Activated CD8-positive, alpha-beta memory T cell treated with anti-CD3 and anti-CD28 coated beads for 4 hours (primary cell): ENCODE results near the gene FAHD2B.
"Not testable (repeated sequence)": the region's sequence is repeated elsewhere in the genome, so short reads cannot be mapped to it uniquely, and the experiment has no call there.

Experiments
- DNase-seq, 2 donors: peaks; one replicate each; pipeline ENCODE4 v3.0.0-alpha.2; 2020; ENCODE audit warnings: low read depth in 2 of 2

Gene FAHD2B

DNA sequence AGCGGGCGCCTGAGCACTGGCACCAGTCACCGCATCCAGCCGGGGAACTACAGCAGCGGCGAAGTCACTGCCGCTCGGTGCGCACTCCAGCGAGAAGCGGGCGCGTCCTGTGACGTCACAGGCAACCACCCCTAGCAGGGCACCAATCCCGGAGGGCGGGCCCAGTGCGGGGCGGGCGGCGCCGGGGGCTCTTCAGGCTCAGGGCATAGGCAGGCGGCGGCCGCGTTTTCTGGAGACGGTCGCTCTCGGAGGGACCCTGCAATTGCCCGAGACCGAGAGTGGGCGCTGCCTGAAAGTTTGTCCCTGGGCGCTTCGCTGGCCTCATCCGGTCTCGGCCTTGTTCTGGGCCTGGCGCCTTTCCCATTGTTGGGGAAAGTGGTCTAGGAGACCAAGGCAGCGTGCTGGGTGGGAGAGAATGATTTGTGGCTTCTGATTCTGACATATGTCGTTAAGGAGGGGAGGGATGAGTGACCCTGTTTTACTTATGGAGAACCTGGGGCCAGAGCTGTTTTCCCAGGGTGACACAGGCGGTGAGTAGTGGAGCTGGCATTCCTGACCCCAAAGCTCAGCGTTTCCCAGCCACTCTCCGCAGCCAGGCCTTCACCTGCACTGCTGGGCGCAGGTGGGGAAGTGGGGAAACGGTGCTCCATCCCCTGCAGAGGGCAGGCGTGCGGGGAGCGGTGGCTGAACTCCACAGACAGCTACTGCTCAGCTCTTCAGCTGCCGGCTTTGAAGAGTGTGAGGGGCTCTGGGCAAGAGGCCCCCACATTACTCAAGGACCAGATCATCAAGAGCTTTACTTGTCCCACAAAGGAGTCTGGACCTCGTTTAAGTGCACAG, at the start of gene FAHD2B:
FAHD2B (minus strand) TSS at position 111 of the 840 bp plus-strand sequence. CDS start 3,176 bp downstream, outside the sequence.
- DNase-seq = peak; percentile 70 to 80

- DNase-seq = not testable (repeated sequence)
Observed at GRCh38 chr2:97144016-97144415, 49.3 kb upstream of the FAHD2B start.

DNA sequence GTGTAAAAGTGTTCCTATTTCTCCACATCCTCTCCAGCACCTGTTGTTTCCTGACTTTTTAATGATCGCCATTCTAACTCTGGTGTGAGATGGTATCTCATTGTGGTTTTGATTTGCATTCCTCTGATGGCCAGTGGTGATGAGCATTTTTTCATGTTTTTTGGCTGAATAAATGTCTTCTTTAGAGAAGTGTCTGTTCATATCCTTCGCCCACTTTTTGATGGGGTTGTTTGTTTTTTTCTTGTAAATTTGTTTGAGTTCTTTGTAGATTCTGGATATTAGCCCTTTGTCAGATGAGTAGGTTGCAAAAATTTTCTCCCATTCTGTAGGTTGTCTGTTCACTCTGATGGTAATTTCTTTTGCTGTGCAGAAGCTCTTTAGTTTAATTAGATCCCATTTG, 34.4 kb upstream of the FAHD2B start:
- DNase-seq = not testable (repeated sequence)

GRCh38 chr2:97113882-97114255, 19.2 kb upstream of the FAHD2B start:
- not testable (repeated sequence) for DNase-seq

- peak; percentile 63 to 69 for DNase-seq
Observed at GRCh38 chr2:97113050-97113881, 18.6 kb upstream of the FAHD2B start, which contains the start of gene ANKRD36. Gene ANKRD36, plus strand, starts transcription at chr2:97113153. Its CDS starts 587 bp downstream, at chr2:97113740.

- DNase-seq = peak in 1 of 2 donors; percentile 37
Observed at GRCh38 chr2:97112320-97113049, 17.8 kb upstream of the FAHD2B start.

DNA sequence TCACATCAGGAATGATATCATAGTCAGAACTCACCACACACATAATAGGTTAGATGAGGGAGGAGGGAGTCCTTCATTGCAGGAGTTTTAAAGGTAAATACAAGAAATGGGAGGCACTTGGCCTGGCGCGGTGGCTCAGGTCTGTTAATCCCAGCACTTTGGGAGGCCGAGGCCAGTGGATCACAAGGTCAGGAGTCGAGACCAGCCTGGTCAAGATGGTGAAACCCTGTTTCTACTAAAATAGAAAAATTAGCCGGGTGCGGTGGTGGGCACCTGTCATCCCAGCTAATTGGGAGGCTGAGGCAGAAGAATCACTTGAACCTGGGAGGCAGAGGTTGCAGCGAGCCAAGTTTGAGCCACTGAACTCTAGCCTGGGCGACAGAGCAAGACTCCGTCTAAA, 16.6 kb upstream of the FAHD2B start:
- not testable (repeated sequence) for DNase-seq

DNA sequence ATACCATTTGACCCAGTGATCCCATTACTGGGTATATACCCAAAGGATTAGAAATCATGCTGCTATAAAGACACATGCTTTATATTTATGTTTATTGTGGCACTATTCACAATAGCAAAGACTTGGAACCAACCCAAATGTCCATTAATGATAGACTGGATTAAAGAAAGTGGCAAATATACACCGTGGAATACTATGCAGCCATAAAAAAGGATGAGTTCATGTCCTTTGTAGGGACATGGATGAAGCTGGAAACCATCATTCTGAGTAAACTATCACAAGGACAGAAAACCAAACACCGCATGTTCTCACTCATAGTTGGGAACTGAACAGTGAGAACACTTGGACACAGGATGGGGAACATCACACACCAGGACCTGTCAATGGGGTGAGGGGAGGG, 12.2 kb upstream of the FAHD2B start:
- not testable (repeated sequence) for DNase-seq

GRCh38 chr2:97098786-97099372, 4.2 kb upstream of the FAHD2B start:
- DNase-seq = not testable (repeated sequence)

DNA sequence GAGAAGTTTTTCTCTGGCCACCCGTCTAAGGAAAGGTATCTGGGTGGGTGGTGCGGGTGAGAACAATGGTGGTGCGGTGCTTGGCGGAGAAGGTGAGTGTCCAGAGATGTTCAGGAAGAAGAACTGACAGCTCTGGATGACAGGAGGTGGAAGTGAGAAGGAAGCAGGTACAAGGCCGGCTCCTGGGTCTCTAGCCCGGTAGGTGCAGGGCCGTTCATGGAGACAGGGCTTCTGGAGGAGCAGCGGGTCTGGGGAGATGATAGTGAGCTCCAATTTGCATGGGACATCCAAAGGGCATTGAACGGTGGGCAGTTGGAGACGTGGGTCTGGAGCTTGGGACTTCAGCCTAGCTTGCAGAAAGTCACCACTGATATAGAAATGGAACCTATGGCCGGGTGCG, 979 bp upstream of the FAHD2B start:
- DNase-seq = no peak

- DNase-seq = not testable (repeated sequence)
Observed at GRCh38 chr2:97093983-97094771, 505 bp downstream of the FAHD2B start.

GRCh38 chr2:97092946-97093345, 1.7 kb downstream of the FAHD2B start:
- not testable (repeated sequence) for DNase-seq

GRCh38 chr2:97088706-97089105, 6.0 kb downstream of the FAHD2B start:
- not testable (repeated sequence) for DNase-seq

DNA sequence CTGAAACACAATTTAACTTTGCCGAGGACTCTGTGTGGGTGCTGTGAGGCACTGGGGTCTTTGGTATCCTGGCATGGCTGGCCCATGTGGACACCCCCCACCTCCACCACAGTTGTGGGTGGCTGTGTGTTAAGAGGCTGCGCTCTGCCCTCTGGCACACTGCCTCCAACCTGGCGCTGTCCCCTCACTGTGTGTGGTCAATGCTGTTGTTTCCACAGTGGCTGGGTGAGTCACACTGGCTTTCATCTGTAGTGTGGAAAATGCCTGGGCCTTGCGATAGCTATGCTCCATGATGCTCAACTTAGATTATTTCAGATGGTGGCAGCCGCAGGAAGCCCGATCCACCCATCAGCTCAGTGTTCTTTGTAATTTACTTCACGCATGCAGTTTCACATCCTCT, 9.6 kb downstream of the FAHD2B start:
- not testable (repeated sequence) for DNase-seq

DNA sequence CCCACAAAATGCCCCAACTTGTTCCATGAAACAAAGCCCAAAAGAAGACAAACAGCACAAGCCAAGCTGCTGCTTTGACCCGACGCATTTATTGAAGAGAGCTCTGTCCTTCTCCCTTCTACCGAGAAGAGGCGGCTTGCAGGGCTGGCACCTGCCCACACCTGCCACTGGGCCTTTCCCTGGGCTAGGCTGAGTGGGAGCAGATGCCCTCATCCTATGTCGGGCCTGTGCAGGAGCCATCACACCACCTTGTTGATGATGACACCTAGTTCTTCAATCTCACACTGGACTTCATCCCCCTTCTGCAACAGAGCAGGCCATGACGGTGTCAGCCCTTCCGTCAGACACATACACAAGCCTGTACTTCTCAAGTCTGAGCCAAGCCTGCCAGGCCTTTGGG, 11.2 kb downstream of the FAHD2B start:
- DNase-seq = not testable (repeated sequence)

- not testable (repeated sequence) for DNase-seq
Observed at GRCh38 chr2:97082206-97082605, 12.5 kb downstream of the FAHD2B start.

DNA sequence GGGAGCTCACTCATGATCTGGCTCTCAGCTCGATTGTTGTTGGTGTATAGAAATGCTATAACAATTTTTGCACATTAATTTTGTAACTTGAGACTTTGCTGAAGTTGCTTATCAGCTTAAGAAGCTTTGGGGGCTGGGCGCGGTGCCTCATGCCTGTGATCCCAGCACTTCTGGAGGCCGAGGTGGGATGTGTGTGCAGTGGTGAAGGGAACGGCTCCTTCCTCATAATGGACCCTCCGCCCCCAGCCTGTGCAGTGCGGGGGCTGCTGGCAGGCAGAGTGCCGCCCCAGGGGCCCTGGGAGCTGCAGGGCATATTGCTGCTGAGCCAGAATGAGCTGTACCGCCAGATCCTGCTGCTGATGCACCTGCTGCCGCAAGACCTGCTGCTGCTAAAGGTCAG, 13.8 kb downstream of the FAHD2B start:
- DNase-seq = not testable (repeated sequence)

GRCh38 chr2:97077213-97077612, 17.5 kb downstream of the FAHD2B start:
- not testable (repeated sequence) for DNase-seq

GRCh38 chr2:97070915-97071314, 23.8 kb downstream of the FAHD2B start:
- DNase-seq = not testable (repeated sequence)

DNA sequence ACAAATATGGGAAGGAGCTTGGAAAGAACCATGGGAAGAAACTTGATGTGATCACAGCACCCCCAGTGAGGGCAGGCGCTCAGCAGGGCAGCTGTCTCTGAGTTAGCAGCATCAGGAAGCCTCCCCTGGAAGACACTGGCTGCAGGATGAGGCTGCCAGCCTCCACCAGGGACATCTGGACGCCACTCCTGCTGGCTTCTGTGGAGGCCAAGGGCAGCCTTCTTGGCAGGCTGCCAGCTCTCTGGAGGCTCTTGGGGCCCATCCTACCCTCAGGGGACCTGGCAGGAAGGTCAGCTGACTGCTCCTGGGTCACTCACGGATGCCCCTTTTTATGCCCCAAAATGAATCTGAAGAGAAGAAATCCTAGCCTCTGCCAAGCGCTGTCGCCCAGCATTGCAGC, 26.0 kb downstream of the FAHD2B start:
- DNase-seq = not testable (repeated sequence)
